Measurements from ENCODE around the gene SLPI.

The SLPI gene, protein sequence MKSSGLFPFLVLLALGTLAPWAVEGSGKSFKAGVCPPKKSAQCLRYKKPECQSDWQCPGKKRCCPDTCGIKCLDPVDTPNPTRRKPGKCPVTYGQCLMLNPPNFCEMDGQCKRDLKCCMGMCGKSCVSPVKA

DNA sequence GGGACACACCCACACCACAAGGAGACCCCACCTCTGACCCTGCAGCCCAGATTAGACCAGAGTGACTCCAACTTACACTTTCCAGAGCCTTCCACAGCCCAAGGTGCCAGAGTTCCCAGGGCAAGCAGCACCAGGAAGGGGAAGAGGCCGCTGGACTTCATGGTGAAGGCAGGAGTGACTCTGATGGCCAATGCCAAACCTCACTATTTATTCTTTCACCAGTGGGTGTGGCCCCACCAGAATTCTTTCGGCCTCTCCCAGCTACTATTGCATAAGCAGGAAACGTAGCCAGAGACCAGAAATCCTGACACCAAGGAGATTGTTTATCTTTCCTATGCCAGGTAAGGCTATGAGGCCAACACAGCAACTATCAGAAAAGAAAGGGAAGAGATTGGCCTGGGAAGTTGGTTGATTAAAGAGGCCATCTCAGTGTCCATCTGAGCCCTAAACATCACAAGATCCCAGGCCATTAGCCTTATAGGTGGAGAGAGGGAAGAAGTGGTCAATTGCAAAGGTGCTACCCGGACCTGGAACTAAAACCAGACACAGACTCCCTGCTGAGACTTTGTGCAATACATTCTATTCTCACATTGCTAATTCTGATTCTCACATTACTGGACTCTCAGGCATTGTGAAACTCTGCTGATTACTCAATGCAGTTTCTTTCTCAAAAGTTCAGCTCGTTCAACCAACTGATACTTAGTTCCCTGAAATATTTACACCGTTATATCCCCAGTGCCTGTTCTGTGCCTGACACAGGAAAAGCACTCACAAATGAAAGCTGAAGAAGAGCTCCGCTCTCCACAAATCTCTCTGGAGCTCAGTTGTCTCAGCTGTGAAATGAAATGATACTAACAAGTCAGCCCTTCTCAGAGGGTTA is at the start of gene SLPI:
Gene SLPI (minus strand): TSS at position 182 of the 880 bp plus-strand sequence. CDS start 21 bp downstream, at position 161.
- DNase-seq, result no peak

DNA sequence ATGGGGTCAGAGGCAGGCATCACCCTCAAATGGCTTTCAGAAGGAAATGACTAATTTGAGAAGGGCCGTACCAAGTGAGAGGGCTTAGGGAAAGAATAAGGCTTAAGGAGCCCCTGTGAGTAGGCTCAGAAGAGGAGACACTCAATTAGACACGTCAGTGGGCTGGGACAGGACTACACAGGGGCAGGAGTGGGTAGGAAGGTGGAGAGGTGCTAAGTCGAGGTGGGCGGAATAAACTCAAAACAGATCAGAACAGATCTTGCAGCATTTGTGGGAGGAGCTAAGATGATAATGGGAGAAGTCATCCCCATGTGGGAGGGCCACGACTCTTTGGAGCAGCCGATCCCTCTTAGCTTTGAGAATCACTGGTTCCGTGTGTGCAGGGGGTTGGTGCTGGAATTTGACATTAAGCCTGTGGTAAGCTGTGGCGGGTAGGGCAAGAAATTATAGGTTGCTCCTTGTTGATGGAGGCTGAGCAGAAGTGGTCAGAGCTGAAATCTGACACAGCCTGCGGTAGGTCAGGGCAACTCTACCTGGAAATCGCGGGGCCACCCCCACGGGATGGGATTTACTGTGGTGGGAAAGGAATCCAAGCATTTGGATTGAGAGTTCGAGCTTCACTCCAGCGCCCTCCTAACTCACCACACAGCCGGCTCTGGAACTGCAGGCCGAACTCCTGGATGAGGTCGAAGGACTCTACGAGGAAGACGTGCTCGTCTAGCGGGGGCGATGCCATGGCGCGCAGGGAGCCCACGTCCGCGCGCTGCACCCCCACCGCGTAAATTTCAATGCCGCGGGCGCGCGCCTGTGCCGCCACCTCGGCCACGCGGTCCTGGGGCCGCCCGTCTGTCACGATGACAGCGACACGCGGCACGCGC is 49.5 kb upstream of the SLPI start:
- DNase-seq, result no peak

DNA sequence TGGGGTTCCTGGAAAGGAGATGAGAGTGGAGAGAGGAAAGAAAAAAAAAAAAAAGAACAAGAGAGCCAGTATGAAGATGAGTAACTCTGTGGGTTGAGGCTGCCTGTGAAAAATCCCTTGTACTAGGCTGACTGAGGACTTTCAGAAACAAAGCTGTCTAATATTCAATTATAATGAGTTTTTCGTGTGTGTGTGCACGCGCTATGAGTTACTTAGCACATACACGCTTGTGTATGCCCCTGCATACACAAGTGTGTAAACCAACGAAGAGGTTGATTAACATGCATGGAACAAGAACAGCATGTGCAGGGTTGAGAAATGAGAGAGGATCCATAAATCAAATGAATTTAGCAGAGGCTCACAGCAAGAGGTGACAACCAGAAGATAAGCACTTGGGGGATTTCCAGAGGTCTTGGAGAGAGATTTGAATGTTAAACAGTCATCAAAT is 47.5 kb upstream of the SLPI start:
- DNase-seq, result no peak

DNA sequence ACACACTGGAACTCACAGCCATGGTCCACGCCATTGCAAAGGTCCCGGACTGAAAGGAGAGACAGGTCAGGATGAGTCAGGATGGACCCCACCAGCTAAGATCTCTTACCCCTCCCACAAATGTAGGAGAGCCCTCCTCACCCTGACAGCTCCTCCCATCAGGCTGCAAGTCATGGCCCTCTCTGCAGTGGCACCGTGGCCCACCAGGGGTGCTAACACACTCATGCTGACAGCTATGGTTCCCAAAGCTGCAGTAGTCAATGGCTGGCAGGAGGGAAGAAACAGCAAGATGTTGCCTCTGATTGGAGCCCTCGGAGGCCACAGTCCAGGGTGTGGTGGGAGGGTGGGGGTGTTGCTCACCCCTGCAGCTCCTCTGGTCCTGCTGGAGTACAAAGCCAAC is 46.6 kb upstream of the SLPI start:
- DNase-seq, result no peak

DNA sequence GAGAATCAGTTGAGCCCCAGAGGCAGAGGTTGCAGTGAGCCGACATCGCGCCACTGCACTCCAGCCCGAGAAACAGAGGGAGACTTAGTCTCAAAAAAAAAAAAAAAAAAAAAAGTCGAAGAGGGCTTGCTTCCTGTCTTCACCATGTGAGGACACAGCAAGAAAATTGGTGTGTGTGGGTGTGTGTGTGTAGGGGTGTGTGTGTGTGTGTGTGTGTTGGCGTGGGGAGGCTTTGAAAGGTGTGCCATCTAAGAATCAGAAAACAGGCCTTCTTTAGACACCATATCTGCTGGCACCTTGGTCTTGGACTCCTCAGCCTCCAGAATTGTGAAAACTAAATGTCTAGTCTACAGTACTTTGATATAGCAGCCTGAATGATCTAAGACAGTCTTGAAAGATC is 45.4 kb upstream of the SLPI start:
- no peak for DNase-seq

DNA sequence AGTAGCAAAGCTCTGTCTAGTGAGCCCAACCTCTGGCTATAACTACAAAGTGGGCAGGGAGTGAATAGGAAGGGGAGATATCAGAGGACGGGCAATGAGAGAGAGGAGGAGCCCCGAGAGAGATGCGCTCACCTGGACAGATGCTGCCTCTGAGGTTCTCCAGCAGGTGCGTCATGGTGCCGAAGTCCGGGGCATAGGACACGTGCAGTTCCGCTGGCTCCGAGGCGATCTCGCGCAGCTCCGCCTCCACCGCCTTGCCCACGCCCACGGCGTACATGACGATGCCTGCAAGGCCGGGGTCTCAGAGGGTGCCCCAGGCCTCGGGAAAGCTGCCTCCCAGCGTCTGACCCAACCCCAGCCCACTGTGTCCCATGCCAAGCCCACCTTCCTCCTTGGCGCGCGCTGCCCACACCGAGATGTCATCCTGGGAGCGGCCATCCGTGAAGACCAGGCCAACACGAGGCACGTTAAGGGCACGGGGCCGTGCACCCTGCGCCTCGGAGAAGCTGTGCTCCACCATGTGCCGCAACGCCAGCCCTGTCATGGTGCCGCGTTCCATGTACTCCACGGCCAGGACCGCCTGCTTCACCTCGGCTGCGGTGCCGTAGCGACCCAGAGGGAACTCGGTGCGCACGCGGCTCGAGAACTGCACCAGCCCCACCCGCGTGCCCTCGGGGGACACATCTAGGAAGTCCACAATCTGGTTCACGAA is 43.6 kb upstream of the SLPI start:
- DNase-seq, result no peak

DNA sequence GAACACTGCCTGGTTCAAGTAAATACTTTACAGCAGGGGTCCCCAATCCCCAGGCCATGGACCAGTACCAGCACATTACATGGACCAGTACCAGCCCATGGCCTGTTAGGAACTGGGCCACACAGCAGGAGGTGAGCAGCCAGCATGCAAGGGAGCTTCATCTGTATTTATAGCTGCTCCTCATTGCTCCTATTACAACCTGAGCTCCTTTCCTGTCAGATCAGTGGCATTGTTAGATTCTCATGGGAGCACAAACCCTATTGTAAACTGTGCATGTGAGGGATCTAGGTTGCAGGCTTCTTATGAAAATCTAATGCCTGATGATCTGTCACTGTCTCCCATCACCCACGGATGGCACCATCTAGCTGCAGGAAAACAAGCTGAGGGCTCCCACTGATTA is 40.3 kb upstream of the SLPI start:
- DNase-seq, result no peak

DNA sequence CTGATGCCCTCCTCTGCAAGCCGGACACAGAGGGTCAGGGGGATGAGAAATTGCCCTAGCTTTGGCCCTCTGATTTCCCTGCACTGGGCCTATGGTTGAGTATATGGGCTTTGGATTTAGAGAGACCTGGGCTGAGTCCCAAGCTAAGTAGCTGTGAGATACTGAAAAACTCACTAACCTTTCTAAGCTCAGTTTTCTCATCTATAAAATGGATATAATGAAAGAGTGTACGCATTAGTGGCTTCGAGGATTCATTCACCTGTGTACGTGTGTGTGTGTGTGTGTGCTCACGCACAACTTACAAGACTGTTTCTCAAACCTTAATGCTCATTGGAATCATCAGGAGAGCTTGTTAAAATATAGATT is 39.6 kb upstream of the SLPI start:
- DNase-seq, result no peak

DNA sequence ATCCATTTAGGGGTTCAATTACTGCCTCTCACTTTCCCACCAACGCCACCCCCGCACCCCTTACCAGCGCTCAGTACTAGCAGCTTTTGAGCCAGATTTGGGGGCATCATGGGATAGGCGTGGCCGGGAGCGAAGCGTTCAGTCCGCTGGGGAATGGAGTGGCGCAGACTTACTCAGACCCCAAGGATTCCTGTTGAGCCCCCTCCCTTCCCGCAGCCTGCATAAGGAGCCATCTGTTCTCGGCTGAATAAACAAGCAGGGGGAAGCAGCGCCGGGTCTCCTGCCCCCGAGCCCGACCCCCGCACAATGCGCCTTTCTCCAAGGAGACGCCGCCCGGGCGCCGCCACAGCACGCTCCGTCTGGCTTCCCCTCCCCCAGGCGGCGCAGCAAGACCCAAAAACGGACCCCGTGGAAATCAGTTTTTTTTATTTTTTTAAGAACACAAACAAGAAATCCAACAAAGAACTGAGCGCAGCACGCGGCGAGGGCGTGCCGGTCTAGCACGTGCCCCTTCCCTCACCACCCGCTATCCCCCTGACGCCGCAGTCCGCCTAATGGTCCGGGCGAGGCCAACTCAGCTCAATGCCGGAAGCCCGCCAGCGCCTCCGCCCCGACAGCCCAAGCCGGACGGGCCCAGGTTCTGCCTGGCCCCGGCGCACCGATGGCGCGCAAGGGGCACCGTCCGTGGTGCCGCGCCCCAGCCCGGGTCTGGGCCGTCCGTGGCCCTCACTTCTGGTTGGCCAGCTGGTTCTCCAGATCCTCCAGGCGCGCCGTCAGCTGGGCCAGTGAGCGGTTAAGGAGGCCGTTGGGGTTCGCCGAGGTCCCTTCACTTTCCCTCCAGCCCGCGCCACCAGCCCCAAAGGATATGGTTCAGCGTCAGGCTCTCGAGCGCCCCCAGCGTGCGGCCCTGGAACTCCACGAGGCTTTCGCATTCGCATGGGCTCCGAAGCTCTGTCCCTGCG is 39.0 kb upstream of the SLPI start:
- peak; percentile 76 to 79 for DNase-seq

DNA sequence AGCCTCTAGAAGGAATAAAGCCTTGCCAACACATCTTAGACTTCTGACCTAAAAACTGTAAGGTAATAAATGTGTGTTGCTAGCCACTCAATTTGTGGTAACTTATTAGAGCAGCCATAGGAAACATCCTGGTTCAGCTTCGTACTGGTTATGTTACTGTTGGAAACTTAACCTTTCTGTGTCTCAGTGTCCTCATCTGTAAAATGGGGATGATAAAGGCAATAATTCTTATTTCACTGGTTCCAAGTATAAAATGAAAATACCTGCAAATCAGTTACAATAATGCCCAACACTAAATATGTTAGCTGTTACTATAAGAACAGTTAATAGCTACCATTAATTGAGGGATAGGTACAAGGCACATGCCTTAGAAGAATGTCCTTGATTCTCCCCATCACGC is 38.0 kb upstream of the SLPI start:
- DNase-seq, result no peak

DNA sequence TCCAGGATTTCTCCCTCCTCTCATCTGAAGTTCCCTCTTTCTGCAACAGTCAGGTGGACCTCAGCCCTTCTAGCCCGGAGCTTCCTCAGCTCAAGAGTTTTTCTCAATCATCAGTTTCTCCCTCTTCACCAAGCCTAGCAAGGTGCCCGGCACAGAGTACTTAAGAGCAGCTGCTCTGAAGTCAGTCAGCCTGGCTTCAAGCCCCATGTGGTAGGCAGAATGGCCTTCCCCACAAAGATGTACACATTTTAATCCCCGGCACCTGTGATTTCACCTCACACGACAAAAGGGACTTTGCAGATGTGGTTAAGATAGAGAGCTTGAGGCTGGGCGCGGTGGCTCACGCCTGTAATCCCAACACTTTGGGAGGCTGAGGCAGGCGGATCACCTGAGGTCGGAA is 37.2 kb upstream of the SLPI start:
- no peak for DNase-seq

DNA sequence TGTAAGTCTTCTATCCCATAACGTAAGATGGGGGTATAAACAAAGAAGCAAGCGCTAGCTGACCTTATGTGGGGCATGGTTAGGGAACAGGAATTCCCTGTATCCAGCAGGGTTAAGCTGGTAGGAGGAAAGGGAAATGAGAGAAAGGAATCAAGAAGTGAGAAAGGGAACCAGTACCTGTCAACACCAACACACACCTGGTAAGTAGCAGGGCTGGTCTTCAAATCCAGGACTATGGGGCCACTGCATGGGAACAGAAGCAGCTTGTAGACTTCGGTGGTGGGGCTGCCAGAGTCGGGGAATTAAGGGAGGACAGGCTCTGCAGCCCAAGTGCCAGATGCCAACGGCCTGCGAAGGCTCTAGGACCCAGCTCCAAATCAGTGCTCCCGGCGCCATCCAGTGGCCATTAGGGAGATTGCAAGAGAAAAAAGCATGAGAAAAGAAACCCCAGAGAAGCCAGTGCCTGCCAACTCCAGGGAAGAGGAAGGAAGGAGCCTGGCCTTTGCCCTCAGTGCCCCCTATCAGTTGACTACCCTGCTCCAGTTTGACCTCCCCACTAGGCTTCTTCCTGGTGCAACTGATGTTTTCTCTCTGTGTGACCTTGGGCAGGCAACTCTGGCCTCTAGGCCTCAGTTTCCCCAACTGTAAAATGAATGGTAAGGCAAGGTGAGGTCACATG is 36.5 kb upstream of the SLPI start:
- peak; percentile 64 to 67 for DNase-seq

DNA sequence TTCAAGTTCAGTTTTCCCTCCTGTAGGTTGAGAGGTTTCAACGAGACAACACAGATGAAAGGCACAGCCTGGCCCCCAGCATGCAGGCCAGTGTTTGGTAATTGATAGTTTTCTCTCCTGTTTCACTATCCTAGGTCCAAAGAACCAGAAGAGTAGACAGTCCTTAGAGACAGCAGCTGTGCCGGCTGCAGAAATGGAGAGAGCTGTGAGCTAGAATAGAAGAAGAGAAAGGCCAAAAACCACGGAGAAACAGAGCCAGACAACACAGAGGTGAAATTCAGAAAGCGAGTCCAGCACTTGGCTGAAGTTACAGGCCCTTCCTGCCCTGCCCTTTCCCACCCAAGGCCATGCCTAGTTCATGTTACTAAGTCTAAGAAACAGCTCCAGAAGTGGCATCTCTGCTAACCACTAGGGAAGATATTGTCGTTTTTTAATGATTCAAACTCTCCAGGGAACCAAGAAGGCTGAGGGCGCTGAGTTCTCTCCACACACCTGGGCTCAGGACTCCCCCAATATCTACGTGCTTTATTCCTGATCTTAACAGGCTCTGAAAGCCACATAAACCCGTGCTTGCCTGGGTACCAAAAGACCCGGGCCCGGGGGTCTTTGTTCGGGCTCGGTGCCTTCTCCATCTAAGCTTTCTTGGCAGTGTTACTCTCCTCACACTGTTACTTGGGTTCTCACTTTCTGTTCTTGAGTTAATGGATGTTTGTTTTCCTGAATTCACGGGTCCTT is 35.7 kb upstream of the SLPI start:
- no peak for DNase-seq

DNA sequence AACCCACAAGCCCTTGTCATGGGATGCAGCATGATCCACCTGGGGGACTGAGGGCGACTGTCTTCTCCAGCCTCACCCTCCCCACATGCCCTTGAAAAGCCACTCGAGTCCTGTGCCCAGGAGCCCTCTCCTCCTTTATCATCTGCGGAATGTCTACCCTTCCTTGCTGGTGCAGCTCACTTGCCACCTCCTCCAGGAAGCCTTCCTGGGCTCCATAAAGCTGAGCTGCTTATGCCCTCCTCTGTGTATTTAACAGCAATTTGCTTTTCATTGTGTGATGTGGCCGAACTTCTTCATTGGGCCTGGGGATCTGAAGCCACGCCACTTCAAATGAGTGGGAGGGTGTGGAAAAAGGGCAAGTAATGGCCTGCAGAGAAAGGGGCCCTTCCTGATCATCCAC is 34.5 kb upstream of the SLPI start:
- no peak for DNase-seq

DNA sequence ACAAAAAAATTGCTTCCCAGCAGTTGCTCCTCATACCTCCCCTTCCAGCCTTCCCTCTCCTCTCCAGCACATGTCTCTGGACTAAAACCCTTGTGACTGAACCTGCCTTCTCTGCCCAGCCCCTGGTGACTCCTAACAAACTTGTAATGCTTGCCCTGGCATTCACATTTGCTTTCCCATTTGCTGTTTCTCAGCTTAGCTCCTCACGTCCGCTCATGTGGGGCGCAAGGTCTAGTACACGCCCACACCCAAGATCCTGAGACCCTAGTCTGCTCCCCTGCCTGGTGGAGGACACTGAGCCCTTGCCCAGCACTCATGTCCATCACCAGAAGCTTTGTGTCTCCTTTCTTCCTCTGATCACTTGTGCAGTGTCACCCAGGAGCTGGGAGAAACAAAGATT is 34.0 kb upstream of the SLPI start:
- DNase-seq, result no peak

DNA sequence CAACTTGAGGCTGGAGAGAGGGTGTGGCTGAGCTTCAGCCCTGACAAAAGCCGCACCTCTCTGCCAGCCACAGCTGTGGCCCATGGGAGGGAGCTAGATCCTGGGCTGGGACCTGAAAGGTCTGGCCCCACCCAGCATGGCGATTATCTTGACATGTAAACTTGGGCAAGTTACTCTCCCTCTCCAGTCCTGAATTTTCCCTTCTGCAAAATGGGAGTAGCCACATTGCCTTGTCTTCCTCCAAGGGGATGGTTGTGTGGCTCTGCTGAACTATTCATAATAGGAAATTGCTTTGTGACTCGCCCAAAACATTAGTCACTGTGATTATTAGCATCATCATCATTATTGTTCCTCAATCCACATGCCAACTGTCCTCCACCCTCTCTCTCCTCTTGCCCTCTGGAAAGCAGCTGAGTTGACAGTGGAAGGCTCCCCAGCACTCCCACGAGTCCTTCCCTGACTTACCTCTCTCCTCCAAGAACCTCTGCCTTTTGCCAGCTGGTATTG is 29.2 kb upstream of the SLPI start:
- DNase-seq, result no peak

DNA sequence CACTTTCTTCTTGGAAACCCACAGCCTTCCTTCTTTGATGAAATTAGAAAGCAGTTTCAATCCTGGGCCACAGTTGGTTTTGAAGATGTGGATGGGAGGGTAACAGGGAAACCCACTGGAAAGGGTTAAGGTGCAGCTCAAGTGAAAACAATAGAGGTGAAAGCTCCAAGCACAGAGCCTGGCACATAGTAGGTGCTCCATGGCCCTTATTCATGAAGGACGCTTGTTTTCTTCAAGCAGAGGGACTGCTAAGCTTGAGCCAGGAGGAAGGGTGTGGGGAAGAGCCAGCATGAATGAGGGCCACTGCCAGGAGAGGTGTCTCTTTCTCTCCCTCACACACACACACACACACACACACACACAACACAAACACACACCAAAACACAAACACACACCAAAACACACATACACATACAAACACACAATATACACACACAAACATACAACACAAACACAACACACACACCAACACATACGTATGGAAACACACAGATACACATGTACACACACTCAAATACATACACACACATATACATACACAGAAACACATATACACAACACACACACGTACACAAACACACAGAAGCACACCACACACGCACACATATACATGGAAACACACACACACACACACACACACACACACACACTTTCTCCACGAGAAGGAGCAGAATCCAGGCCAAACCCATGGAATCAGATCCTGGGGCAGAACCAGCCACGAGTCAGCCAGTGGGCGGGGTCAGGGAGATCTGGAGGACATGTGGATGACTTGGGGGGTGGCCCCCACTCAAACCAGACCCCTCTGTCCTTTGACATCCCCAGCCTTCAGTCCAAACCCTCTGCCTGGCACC is 28.6 kb upstream of the SLPI start:
- no peak for DNase-seq

DNA sequence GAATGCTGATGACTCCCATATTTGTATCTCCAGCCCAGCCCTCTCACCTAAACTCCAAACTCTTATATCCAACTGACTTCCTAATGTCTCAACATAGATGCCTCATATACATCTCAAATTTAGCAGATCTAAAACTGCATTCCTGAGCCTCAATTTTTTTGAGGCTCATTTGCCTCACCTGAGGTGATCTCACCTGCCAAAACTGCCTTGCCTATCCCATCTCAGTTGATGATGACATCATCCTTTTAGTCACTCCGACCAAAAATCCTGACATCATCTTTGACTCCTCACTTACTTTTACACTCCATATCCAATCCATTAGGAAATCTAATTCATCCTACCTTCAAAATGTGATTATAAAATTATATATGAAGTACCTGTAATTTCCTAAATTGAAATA is 25.6 kb upstream of the SLPI start:
- no peak for DNase-seq

DNA sequence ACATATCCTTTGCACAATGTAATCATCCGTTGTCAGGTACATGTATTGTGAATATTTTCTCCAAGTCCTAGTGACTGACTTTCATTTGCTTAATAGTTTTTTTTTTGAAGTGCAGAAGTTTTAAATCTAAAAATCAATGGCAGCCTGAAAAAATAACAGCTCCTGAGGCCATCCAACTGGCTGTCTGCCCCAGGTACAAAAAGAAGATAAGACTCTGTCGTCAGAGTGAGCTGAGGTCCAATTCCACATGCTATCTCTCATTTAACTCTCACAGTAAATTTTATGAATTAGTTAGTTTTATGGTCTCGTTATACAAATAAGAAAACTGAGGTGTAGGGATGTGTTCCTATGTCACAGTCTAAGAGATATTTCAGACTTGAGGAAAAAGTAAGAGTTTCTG is 21.0 kb upstream of the SLPI start:
- DNase-seq, result no peak

Measured in activated CD4-positive, alpha-beta T cell treated with anti-CD3 and anti-CD28 coated beads, Interleukin-2, amount 50 U/mL, for 4 hours (primary cell).